GM19240 (cell line): ENCODE measurements around the gene PTPN5.
"Not testable (repeated sequence)": the region's sequence is repeated elsewhere in the genome, so short reads cannot be mapped to it uniquely, and the experiment has no call there.

Experiments
- DNase-seq: peaks from one replicate; pipeline ENCODE4 v3.0.0; 2011; ENCODE audit warnings: low spot score; ENCODE audit not compliant: insufficient read length

The PTPN5 gene

GRCh38 chr11:18791207-18791968 is at the start of gene PTPN5:
PTPN5 (minus strand) TSS chr11:18791798; CDS start chr11:18771958, 19,840 bp downstream.
- DNase-seq: no peak

DNA sequence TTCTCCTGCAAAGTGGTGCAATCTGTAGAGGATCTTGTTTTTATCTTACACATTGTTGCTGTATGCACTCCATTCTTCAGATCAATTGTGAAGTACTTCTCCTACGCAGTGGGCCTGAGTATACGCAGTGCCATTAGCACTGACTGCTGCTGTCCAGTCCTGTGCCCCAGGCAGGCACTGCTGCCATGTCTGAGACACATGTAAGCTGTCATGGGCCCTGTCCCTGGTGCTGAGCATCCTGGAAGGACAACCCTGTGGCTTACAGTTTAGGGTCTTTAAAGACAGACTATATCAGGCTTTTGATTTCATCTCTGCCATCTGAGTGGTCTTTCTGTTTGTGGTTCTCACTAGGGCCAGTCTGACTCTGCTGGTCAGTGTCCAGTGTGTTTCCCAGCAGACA is 44.8 kb upstream of the PTPN5 start:
- no peak for DNase-seq

- DNase-seq: no peak
Measured at GRCh38 chr11:18834754-18835466, 43.3 kb upstream of the PTPN5 start.

- DNase-seq: not testable (repeated sequence)
Measured at GRCh38 chr11:18820160-18820559, 28.6 kb upstream of the PTPN5 start.

- DNase-seq: no peak
Measured at GRCh38 chr11:18804199-18804999, 12.8 kb upstream of the PTPN5 start.

GRCh38 chr11:18802381-18803257 is 11.0 kb upstream of the PTPN5 start:
- no peak for DNase-seq

DNA sequence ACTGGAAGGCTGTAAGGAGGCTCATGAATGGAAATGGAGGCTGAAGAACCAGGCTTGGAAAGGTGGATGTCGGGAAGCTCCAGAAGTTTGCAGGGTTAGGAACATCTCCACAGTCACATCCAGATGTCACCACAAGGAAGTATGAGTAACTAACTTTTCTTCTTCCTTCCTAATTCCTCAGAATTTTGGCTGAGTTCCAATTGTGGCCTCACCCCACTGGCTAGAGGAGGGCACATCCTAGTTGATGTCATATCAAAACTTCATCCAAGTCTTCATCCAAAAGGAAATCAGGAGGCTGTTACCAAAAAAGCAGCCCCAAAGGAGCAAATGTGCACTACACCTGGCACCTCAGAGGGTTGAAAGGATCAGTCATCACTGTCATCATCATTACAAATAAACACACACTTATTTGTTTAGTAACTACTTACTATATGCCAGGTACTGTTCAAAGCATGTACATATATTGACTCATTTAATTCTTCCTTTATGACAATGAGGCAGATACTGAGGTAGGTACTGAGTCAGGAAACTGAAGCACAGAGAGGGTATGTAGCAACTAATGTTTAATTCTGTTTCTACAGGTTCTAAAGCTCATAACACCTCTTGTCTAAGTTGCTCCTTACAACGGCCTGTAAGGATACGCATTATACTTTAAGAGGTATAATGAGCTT is 7.3 kb upstream of the PTPN5 start:
- DNase-seq: no peak

- no peak for DNase-seq
Measured at GRCh38 chr11:18794956-18795355, 3.4 kb upstream of the PTPN5 start.

DNA sequence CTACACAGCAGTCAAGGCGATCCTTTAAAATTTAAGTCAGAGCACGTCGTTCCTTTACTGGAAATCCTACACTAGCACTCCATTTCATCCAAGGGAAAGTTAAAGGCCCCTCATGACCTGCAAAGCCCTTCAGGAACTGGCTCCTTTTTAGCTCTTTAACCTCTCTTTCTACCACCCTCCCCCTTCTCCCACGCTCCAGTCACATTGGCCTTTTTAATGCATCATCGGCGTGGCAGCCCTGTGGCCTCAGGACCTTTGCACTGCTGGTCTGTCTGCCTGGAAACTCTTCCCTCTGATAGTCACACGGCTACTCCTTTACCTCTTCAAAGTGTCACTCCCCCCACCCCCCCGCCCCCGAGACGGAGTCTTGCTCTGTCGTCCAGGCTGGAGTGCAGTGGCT is 1.2 kb upstream of the PTPN5 start:
- DNase-seq: no peak

DNA sequence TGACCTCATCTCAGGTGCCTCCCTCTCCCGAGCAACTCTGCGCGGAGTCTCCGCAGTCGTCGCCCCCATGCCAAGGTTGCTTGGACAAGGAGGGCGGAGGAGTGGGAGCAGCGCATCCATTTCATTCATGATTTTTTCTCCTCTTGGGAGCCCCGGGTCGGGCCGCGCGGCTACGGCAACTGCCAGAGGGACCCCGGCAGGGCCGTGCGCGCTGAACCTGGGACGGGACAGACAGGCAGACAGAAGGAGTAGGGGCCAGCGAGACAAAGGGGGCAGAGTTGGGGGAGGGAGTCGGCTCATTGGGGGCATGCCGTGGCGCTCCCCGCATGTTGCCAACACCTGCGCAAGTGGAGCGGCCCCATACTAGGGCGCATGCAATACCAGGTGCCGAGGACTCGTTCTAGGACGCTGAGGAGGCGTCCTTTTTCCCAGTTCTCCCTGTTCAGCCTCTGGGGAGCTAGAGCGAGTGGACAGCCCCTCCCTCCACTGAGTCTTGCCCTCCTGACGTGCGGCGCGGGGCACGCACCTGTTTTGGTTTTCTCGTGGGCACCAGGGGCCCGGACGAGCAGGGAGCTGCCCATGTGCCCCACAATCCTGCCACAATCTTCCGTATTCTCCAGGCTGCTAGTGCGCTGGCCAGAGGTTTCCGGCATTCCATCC is 501 bp upstream of the PTPN5 start:
- no peak for DNase-seq

DNA sequence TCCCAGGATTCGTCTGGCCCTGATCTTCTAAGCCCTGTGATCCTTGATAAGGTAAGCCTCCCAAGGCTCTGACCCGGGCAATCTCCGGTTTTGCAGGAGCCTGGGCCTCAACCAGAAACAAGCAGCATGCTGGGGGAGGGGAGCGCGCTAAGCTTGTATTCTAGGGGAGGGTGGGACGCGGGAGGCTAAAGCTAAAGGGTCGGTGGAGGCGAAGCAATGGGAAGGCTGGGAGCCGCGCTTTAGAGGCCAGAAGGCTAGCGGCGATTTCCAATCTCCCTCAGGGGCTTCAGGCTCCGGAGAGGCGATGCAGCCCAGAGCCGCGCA is 753 bp downstream of the PTPN5 start:
- DNase-seq: no peak

GRCh38 chr11:18789942-18790341 is 1.7 kb downstream of the PTPN5 start:
- no peak for DNase-seq

GRCh38 chr11:18785411-18785810 is 6.2 kb downstream of the PTPN5 start:
- no peak for DNase-seq

GRCh38 chr11:18780896-18781295 is 10.7 kb downstream of the PTPN5 start:
- DNase-seq: no peak

DNA sequence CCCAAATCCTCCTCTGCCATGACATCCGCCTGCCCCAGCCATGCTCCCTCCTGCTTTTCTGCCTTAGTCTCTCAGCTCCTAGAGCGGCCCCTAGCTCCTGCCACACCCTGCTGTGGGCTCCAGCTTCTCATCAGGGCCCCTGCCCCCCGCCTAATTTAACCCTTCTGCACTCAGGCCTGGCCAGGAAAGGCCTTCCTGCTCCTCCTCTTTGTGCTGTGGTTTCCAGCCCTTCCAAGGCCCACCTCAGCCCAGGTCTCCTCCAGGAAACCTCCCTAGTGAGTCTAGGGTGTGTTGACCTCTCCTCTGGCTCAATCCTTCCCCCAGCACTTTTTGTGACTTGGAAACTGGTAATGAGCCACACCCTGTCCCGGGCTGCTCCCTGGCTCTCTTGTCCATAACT is 11.3 kb downstream of the PTPN5 start:
- DNase-seq: no peak

- no peak for DNase-seq
Measured at GRCh38 chr11:18778468-18778867, 13.1 kb downstream of the PTPN5 start.

GRCh38 chr11:18776324-18776723 is 15.3 kb downstream of the PTPN5 start:
- DNase-seq: no peak

- peak; percentile 57 for DNase-seq
Measured at GRCh38 chr11:18775492-18776292, 15.9 kb downstream of the PTPN5 start.

- no peak for DNase-seq
Measured at GRCh38 chr11:18774801-18775200, 16.8 kb downstream of the PTPN5 start.
